GM12872 (cell line): Measurements from ENCODE around the gene RCAN3.

ENCODE experiments used
- CTCF ChIP-seq: IDR thresholded peaks from 3 replicates; pipeline ENCODE4 v1.5.1; 2011; ENCODE audit warnings: low read depth, mild to moderate bottlenecking, low read length, moderate library complexity; ENCODE audit not compliant: insufficient read depth

RCAN3 gene

GRCh38 chr1:24507405-24507804 is 4.8 kb downstream of the RCAN3 start:
- no peak for TF ChIP-seq CTCF

GRCh38 chr1:24508911-24509310 is 6.3 kb downstream of the RCAN3 start:
- TF ChIP-seq CTCF: no peak

- no peak for TF ChIP-seq CTCF
Observed at GRCh38 chr1:24513706-24514105, 11.1 kb downstream of the RCAN3 start.

GRCh38 chr1:24514946-24515345 is 12.3 kb downstream of the RCAN3 start:
- no peak for TF ChIP-seq CTCF

GRCh38 chr1:24516506-24516905 is 13.9 kb downstream of the RCAN3 start:
- TF ChIP-seq CTCF: no peak

GRCh38 chr1:24517898-24518297 is 15.3 kb downstream of the RCAN3 start:
- no peak for TF ChIP-seq CTCF

GRCh38 chr1:24525606-24526005 is 23.0 kb downstream of the RCAN3 start:
- TF ChIP-seq CTCF: no peak

- no peak for TF ChIP-seq CTCF
Observed at GRCh38 chr1:24526045-24526444, 23.4 kb downstream of the RCAN3 start.
